Left hindlimb (tissue), 1 donor: ENCODE results near the gene IL31RA.

ENCODE experiments used
- DNase-seq: peaks from one replicate; pipeline ENCODE4 v3.0.0-alpha.2; 2018

The IL31RA gene

GRCh38 chr5:55860709-55861108 lies 9.6 kb downstream of the IL31RA start:
- DNase-seq: no peak

- no peak for DNase-seq
Observed at GRCh38 chr5:55864606-55865541, 13.7 kb downstream of the IL31RA start.

- no peak for DNase-seq
Observed at GRCh38 chr5:55865831-55866230, 14.7 kb downstream of the IL31RA start.

- DNase-seq: no peak
Observed at GRCh38 chr5:55866485-55866884, 15.3 kb downstream of the IL31RA start.

- no peak for DNase-seq
Observed at GRCh38 chr5:55866934-55867333, 15.8 kb downstream of the IL31RA start.

- DNase-seq: no peak
Observed at GRCh38 chr5:55868846-55869245, 17.7 kb downstream of the IL31RA start.

GRCh38 chr5:55869847-55870246 lies 18.7 kb downstream of the IL31RA start:
- no peak for DNase-seq

GRCh38 chr5:55873234-55873633 lies 22.1 kb downstream of the IL31RA start:
- no peak for DNase-seq

- no peak for DNase-seq
Observed at GRCh38 chr5:55877655-55878054, 26.5 kb downstream of the IL31RA start.

GRCh38 chr5:55880453-55880852 lies 29.3 kb downstream of the IL31RA start:
- no peak for DNase-seq

- no peak for DNase-seq
Observed at GRCh38 chr5:55885359-55885758, 34.2 kb downstream of the IL31RA start.

- no peak for DNase-seq
Observed at GRCh38 chr5:55888205-55888604, 37.0 kb downstream of the IL31RA start.

- no peak for DNase-seq
Observed at GRCh38 chr5:55892479-55892878, 41.3 kb downstream of the IL31RA start.

GRCh38 chr5:55894135-55894534 lies 43.0 kb downstream of the IL31RA start:
- DNase-seq: no peak

GRCh38 chr5:55895346-55895745 lies 44.2 kb downstream of the IL31RA start:
- no peak for DNase-seq

- DNase-seq: no peak
Observed at GRCh38 chr5:55896238-55896637, 45.1 kb downstream of the IL31RA start.

- DNase-seq: no peak
Observed at GRCh38 chr5:55896663-55897062, 45.5 kb downstream of the IL31RA start.

GRCh38 chr5:55897206-55897894 lies 46.2 kb downstream of the IL31RA start:
- DNase-seq: no peak

GRCh38 chr5:55897905-55898304 lies 46.7 kb downstream of the IL31RA start:
- DNase-seq: peak; percentile 73

GRCh38 chr5:55899344-55899743 lies 48.2 kb downstream of the IL31RA start:
- DNase-seq: no peak

- no peak for DNase-seq
Observed at GRCh38 chr5:55900068-55900467, 48.9 kb downstream of the IL31RA start.

- DNase-seq: no peak
Observed at GRCh38 chr5:55900776-55901175, 49.6 kb downstream of the IL31RA start.

- DNase-seq: no peak
Observed at GRCh38 chr5:55902696-55903095, 51.5 kb downstream of the IL31RA start.

- DNase-seq: no peak
Observed at GRCh38 chr5:55903121-55903701, 52.1 kb downstream of the IL31RA start.
